ENCODE measurements around the gene RAB6B.

GRCh38 chr3:133820889-133821675 is 74.6 kb downstream of the RAB6B start:
- no peak for TF ChIP-seq POLR2A (IDR thresholded peaks at IDR 0.05)
- TF ChIP-seq, protein P1, sequence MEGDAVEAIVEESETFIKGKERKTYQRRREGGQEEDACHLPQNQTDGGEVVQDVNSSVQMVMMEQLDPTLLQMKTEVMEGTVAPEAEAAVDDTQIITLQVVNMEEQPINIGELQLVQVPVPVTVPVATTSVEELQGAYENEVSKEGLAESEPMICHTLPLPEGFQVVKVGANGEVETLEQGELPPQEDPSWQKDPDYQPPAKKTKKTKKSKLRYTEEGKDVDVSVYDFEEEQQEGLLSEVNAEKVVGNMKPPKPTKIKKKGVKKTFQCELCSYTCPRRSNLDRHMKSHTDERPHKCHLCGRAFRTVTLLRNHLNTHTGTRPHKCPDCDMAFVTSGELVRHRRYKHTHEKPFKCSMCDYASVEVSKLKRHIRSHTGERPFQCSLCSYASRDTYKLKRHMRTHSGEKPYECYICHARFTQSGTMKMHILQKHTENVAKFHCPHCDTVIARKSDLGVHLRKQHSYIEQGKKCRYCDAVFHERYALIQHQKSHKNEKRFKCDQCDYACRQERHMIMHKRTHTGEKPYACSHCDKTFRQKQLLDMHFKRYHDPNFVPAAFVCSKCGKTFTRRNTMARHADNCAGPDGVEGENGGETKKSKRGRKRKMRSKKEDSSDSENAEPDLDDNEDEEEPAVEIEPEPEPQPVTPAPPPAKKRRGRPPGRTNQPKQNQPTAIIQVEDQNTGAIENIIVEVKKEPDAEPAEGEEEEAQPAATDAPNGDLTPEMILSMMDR (IDR thresholded peaks at IDR 0.05), result no peak
